NCI-H526 (cell line): ENCODE data around the gene ATP2A3.

Experiments
- DNase-seq, 2 experiments: peaks; one replicate each; lab custom pipeline; 2025; lab: John Stamatoyannopoulos, UW

Gene ATP2A3

GRCh38 chr17:3892095-3892998, 71.9 kb downstream of the ATP2A3 start:
- peak in 1 of 2 experiments; percentile 67 for DNase-seq

DNA sequence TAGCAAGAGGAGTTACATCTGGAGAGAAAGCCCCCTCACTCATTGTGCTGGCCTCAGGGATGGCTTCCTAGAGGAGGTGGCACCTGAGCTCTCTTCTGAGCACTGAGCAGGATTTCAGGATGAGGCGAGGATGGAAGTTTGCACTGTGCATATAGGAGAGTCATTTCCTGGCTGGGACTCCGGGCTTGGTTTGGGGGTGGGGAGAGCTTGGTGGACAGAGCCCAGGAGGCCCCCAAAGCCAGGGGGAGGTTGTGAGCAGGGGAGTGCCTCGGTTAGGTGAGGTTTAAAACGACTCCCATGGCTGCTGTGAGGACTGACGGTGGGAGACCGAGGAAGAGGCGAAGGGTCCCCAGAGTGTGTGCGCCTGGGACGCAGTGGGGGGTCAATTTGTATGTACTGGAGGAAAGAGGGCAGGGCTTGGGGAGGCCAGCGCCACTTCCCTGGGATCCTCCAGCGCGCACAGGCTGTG, 72.6 kb downstream of the ATP2A3 start:
- DNase-seq = no peak

DNA sequence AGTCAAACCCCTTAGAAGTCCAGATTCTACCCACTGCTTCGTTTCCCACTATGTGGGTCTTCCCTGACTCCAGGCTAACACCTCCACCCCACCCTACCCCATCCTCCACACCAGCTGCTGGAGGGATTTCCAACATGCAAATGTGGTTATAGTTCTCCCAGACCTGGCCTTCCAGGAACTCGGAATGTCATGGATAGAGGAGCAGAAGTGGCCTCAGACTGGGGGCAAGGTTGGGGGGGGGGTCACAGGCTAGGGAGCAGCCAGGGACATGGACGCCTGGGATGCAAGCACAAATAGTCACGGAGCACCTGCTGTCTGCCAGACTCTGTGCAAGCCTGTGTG, 73.4 kb downstream of the ATP2A3 start:
- peak in 1 of 2 experiments; percentile 57 for DNase-seq

DNA sequence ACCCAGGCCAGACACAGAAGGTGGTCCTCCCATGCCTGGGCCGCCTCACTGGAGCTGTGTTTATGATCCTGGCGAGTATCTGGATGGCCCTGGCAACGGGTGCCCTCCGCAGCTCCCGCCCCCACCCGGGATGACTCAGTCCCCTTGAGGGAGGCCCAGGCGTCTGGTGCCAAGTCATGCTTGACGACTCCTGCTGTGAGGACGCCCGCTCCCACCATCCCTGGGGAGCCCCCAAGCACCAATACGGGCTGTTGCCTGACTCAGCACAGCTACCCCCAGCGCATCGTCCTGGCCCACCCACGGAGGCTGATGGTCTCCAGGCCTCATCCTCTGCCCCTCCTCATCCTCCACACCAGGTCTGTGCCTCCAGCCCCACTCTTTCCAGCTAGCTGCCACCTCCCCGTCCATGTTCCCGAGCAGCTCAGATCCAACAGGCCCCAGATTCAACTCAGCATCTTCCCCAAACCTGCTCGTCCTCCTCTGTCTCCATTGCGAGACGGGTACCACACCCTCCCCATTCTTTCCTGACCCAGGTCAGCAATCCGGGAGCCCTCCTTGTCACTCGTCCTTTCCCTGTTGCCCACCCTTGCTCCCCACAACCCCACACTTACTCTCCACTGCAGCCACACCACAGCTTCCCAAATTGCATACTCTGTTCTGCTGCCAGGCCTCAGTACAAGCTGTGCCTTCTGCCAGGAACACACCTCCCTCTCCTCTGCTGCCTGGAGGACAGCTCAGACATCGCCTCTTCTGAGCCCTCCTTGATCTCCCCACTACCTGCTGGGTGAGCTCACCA, 74.0 kb downstream of the ATP2A3 start:
- DNase-seq = peak; percentile 27 to 37

DNA sequence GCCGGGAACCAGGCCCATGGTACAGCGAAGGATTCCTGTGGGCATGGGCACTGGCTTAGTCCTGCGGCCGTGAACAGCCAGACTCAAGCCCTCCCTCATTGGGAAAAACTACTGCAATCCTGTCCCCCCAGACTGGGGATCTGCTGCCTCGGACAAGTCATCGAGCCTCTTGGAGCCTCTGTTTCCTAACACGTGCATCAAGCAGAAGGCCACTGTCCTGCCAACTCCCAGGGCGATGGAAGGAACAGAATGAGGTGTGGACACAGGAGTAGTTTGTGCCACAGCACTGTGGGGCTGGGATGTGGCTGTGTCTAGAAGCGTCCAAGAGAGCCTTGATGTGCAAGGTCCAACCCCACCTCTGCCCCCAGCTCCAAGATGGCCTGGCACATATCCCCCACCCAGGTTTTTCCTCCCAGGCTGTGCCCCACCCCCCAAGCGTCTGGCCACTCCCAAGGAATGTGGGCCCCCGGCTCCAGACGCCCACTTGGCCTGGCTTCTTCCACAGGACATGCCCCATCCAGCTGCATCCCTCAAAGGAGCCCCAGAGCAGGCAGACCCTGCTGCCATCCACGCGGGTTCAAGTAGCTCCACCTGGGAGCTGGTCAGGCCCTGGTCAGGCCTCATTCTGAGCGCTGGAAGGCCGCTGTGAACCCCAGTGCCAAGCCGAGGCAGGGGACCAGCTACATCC, 74.8 kb downstream of the ATP2A3 start:
- no peak for DNase-seq

DNA sequence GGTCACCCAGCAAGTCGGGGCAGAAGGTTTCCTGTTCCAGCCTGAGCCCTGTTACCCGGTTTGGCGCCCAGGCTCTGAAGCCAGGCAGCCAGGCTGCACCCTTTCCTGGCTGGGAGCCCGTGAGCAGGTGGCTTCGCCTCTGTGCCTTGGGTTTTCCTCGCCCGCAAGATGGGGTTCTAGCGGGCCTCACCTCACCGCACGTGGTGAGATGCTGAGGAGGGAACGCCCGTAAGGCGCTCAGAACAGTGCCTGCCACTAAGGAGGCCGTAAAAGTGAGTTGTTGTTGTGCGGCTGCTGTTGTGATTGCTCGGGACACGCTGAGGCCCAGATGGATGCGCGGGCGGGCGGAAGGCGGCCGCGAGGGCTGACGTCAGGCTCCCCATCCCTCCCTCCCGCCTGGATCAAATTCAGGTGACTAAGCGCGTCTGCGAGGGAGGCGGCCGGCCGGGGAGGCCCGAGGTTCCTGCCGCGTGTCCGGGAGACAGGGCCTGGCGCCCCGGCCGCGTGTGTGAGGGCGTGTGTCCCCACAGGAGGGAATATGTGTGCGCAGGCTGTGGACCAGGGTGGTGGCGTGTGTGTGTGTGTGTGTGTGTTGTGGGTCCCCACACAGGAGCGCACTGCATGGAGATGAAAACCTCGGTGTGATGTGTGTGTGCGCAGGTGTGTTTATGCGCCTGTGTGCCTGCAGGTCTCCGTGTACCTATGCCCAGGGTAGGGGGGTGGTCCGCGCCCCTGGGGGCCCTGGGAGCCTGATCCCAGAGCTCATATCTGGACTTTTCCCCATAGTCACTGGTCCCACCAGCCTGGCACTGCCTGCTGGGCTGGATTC, 75.7 kb downstream of the ATP2A3 start:
- peak; percentile 38 to 65 for DNase-seq

- DNase-seq = no peak
These were observed 76.4 kb downstream of the ATP2A3 start for GRCh38 chr17:3887804-3888203.

DNA sequence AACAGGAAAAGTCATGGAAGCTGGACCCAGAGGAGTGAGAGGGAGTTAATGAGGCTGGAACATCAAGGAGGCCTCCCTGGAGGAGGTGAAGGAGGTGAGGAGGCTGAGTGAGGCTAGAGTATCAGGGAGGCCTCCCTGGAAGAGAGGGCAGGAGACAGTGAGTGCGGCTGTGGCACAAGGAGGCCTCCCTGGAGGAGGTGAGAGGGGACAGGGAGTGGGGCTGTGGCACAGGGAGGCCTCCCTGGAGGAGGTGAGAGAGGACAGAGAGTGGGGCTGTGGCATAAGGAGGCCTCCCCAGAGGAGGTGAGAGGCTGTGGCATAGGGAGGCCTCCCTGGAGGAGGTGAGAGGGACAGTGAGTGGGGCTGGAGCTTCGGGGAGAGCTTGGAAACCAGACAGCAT, 76.8 kb downstream of the ATP2A3 start:
- DNase-seq = no peak

DNA sequence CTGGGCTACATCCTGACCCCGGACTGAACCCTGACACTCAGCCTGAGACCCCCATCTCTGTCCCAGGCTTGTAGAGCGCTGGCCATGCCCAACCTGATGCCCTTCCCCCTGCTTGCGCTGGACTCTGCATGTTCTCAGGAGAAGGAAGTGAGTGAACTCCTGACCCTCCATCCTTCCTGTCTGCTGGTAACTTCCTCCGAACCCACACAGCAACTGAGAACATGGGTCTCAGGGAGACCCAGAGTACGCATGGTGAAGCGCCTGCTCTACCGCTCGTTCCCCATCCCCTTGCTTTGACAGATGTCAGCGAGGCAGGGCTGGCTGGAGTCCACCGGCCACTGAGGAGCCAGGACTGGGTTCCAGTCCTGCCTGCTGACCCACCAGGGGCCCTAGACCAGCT, 77.5 kb downstream of the ATP2A3 start:
- DNase-seq = no peak

DNA sequence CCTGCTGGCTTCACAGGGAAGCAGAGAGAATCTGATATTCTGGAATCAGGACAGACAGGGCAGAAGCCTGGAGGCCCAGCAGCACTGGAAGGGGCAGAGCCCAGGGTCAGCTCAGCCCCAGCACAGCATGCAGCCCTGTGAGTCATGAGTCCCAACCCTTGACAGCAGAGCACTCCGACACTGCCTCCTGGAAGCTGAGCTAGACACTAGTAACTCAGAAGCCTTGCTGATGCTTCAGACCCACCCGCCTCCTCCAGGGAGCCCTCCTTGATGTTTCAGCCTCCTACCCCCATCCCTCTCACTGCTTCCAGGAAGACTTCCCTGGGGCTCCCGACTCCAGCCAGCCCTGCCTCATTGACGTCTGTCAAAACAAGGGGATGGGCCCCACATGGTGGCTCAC, 78.3 kb downstream of the ATP2A3 start:
- DNase-seq = no peak

GRCh38 chr17:3885271-3885670, 79.0 kb downstream of the ATP2A3 start:
- DNase-seq = no peak

GRCh38 chr17:3884188-3884587, 80.0 kb downstream of the ATP2A3 start:
- DNase-seq = no peak

DNA sequence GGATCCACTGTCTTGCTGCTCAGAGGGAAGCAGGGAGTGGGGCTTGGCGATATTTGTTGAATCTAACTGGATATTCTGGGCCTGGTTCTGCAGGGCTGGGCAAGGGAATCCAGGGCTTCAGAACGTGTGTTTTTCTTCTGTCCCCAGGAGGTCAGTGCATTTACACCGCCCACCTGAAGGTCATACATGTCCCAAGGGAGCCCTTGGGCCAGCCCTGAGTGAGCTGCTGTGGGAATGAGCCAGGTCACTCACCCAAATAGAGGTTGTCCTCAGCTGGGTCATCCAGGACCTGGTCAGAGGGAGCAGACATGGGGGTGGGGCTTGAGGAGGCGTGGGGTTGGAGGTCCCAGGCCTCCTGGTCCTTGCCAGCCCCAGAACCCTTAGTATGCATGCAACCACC, 82.0 kb downstream of the ATP2A3 start:
- DNase-seq = no peak

- no peak for DNase-seq
These were observed 83.3 kb downstream of the ATP2A3 start for GRCh38 chr17:3880983-3881382.

GRCh38 chr17:3879591-3880417, 84.4 kb downstream of the ATP2A3 start:
- DNase-seq = no peak

DNA sequence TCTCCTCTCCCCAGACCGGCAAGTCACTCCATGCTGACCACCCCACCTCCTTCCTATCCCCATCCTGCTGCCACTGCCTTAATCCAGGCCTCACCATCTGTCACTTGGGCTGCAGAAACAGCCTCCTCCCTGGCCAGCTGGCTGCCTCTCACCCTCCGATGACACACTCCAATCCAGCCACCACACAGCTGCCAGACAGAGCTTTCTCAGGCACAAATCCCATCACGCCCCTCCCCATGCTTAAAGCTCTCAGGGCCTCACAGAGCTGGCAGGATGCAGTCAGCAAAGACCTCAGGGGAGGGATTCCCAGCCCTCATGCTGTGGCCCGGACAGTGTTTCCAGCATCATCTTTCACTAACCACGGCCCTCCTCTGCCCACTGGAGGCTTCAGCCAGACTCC, 85.1 kb downstream of the ATP2A3 start:
- no peak for DNase-seq

GRCh38 chr17:3877220-3877619, 87.0 kb downstream of the ATP2A3 start:
- no peak for DNase-seq

DNA sequence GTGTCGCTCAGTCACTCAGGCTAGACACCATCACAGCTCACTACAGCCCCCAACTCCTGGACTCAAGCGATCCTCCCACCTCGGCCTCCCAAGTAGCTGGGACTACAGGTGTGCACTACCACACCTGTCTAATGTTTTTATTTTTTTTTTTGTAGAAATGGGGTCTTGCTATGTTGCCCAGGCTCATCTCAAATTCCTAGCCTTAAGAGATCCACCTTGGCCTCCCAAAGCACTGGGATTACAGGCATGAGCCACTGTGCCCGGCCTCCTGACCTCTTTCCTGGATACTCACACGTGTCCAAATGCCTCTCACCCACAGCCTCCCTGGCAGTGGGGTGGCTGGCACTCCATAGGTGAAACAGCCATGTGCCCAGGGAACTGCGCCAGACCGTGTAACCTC, 88.9 kb downstream of the ATP2A3 start:
- no peak for DNase-seq
